H1 (cell line): ENCODE results near the gene CTBP2. TPM values are rescaled to one million over a fixed set of nuclear protein-coding genes. Genes with fewer than 3 reads are reported as not detected.

Experiments
- CTCF ChIA-PET: fragments of 300-600 bp; sonication (Branson Sonifier 250); formaldehyde crosslinking; loops from one replicate; lab custom pipeline; 2021; ENCODE audit not compliant: partially characterized antibody; lab: Charles Lee
- POLR2A ChIA-PET: fragments of 300-600 bp; sonication (Branson Sonifier 250); formaldehyde crosslinking; loops from one replicate; lab custom pipeline; 2021; ENCODE audit warnings: inconsistent platforms; ENCODE audit not compliant: partially characterized antibody; lab: Charles Lee
- DNase-seq, 2 experiments: peaks; one replicate each; pipeline versions ENCODE4 v3.0.0 to v3.0.0-alpha.2; 2010 to 2022; ENCODE audit warnings: low spot score in 2 of 2, low read depth in 1 of 2, mixed read lengths in 1 of 2
- FAIRE-seq: peaks from 2 replicates; lab custom pipeline; 2011; peaks lifted over from hg19 to GRCh38; lab: Jason Lieb, UNC
- H2AFZ ChIP-seq: 2 replicates; pipeline ENCODE4 v1.8.1; 2012; ENCODE audit warnings: low read length, inconsistent platforms
- H2AK5ac ChIP-seq: 2 replicates; pipeline ENCODE4 v1.6.1; 2013; ENCODE audit warnings: low read depth, low read length
- H2BK120ac ChIP-seq: replicated peaks from 2 replicates; pipeline ENCODE3; 2013; ENCODE audit warnings: low read depth, low read length, inconsistent platforms
- H2BK12ac ChIP-seq: 2 replicates; pipeline ENCODE4 v1.6.1; 2013; ENCODE audit warnings: low read depth, low read length
- H2BK15ac ChIP-seq: 2 replicates; pipeline ENCODE4 v1.6.1; 2013; ENCODE audit warnings: low read length
- H2BK20ac ChIP-seq: 2 replicates; pipeline ENCODE4 v1.6.1; 2013; ENCODE audit warnings: low read length
- H2BK5ac ChIP-seq: 2 replicates; pipeline ENCODE4 v1.6.1; 2013; ENCODE audit warnings: low read depth, low read length
- H3K14ac ChIP-seq: 2 replicates; pipeline ENCODE4 v1.6.1; 2013; ENCODE audit warnings: inconsistent platforms; ENCODE audit not compliant: insufficient read length
- H3K18ac ChIP-seq: 2 replicates; pipeline ENCODE4 v1.6.1; 2013; ENCODE audit warnings: low read length; ENCODE audit errors: extremely low read depth
- H3K23ac ChIP-seq: 2 replicates; pipeline ENCODE4 v1.6.1; 2013; ENCODE audit warnings: inconsistent platforms; ENCODE audit not compliant: insufficient read length
- H3K23me2 ChIP-seq: 2 replicates; pipeline ENCODE4 v1.6.1; 2013; ENCODE audit warnings: low read depth, low read length
- H3K27ac ChIP-seq: 2 replicates; pipeline ENCODE4 v1.6.1; 2011; ENCODE audit warnings: low read depth, low read length, inconsistent platforms
- H3K27me3 ChIP-seq, 4 experiments: replicated peaks in 1 of 4; 1 replicate in 1 of 4; 2 replicates in 3 of 4; pipeline versions ENCODE4 v1.6.1 to v1.8.1; 2011 to 2013; ENCODE audit warnings: low read length in 3 of 4, mild to moderate bottlenecking in 3 of 4, inconsistent platforms in 2 of 4, mixed read lengths in 2 of 4, moderate library complexity in 1 of 4; ENCODE audit not compliant: control insufficient read depth in 3 of 4, insufficient read depth in 3 of 4; ENCODE audit errors: extremely low read depth in 1 of 4
- H3K36me3 ChIP-seq, 4 experiments: 2 replicates each; pipeline versions ENCODE4 v1.6.1 to v1.8.1; 2011 to 2013; ENCODE audit warnings: mild to moderate bottlenecking in 4 of 4, low read length in 3 of 4, moderate library complexity in 2 of 4, control low read depth in 1 of 4, inconsistent platforms in 1 of 4; ENCODE audit not compliant: insufficient read depth in 4 of 4, control insufficient read depth in 2 of 4
- H3K4ac ChIP-seq: replicated peaks from 2 replicates; pipeline ENCODE3; 2013; ENCODE audit warnings: low read length, low read depth, mixed read lengths, inconsistent platforms; ENCODE audit not compliant: insufficient read length
- H3K4me1 ChIP-seq, 4 experiments: replicated peaks in 1 of 4; 1 replicate in 1 of 4; 2 replicates in 3 of 4; pipeline versions ENCODE4 v1.6.1 to v1.8.1; 2011 to 2013; ENCODE audit warnings: low read length in 3 of 4, inconsistent platforms in 2 of 4, mixed read lengths in 1 of 4; ENCODE audit not compliant: insufficient read depth in 4 of 4, control insufficient read depth in 3 of 4
- H3K4me2 ChIP-seq, 2 experiments: 2 replicates each; pipeline versions ENCODE4 v1.6.1 to v1.8.1; 2011 to 2013; ENCODE audit warnings: low read depth in 2 of 2, low read length in 2 of 2, control low read depth in 1 of 2, inconsistent platforms in 1 of 2, mild to moderate bottlenecking in 1 of 2; ENCODE audit not compliant: insufficient read depth in 1 of 2
- H3K4me3 ChIP-seq, 4 experiments: fragments of 200-600, 300-600 bp in 1 of 4; sonication (generic), shearing (Covaris generic), sonication (Bioruptor Twin) in 1 of 4; 2 replicates each; pipeline versions ENCODE4 v1.5.1 to v1.8.1; 2011 to 2016; ENCODE audit warnings: low read length in 4 of 4, low read depth in 3 of 4, control low read depth in 2 of 4, inconsistent platforms in 2 of 4, mild to moderate bottlenecking in 2 of 4, mixed read lengths in 1 of 4, moderate library complexity in 1 of 4; ENCODE audit not compliant: insufficient read depth in 2 of 4; ENCODE audit errors: extremely low read depth in 1 of 4
- H3K56ac ChIP-seq: replicated peaks from 2 replicates; pipeline ENCODE3; 2013; ENCODE audit warnings: low read depth, mild to moderate bottlenecking, mixed read lengths, low read length, inconsistent platforms; ENCODE audit not compliant: insufficient read length
- H3K79me1 ChIP-seq: 2 replicates; pipeline ENCODE4 v1.6.1; 2013; ENCODE audit warnings: low read depth, low read length, control low read depth
- H3K79me2 ChIP-seq, 2 experiments: 2 replicates each; pipeline versions ENCODE4 v1.6.1 to v1.8.1; 2012 to 2013; ENCODE audit warnings: low read length in 2 of 2, mild to moderate bottlenecking in 2 of 2, inconsistent platforms in 1 of 2; ENCODE audit not compliant: insufficient read depth in 2 of 2, control insufficient read depth in 1 of 2
- H3K9ac ChIP-seq, 4 experiments: replicated peaks in 1 of 4; 1 replicate in 1 of 4; 2 replicates in 3 of 4; pipeline versions ENCODE4 v1.6.1 to v1.8.1; 2011 to 2013; ENCODE audit warnings: low read depth in 3 of 4, low read length in 3 of 4, control low read depth in 2 of 4, mild to moderate bottlenecking in 2 of 4, moderate library complexity in 2 of 4, inconsistent platforms in 1 of 4; ENCODE audit errors: extremely low read depth in 1 of 4
- H3K9me3 ChIP-seq, 2 experiments: 2 replicates each; pipeline versions ENCODE4 v1.6.1 to v1.8.1; 2012 to 2013; ENCODE audit warnings: mild to moderate bottlenecking in 2 of 2, moderate library complexity in 2 of 2, control low read depth in 1 of 2, inconsistent platforms in 1 of 2, low read depth in 1 of 2, low read length in 1 of 2, mixed read lengths in 1 of 2; ENCODE audit not compliant: insufficient read depth in 2 of 2
- H4K20me1 ChIP-seq, 2 experiments: replicated peaks in 1 of 2; 2 replicates each; pipeline versions ENCODE3 to v1.8.1; 2011 to 2013; ENCODE audit warnings: inconsistent platforms in 2 of 2, low read length in 2 of 2, mild to moderate bottlenecking in 1 of 2; ENCODE audit not compliant: insufficient read depth in 2 of 2, control insufficient read depth in 1 of 2
- H4K5ac ChIP-seq: 2 replicates; pipeline ENCODE4 v1.6.1; 2013; ENCODE audit warnings: low read length, low read depth, mixed read lengths, inconsistent platforms; ENCODE audit not compliant: insufficient read length
- H4K8ac ChIP-seq: 2 replicates; pipeline ENCODE4 v1.8.0; 2013; ENCODE audit warnings: mild to moderate bottlenecking, moderate library complexity, low read length, inconsistent platforms; ENCODE audit not compliant: insufficient read depth; ENCODE audit errors: extremely low read depth
- H4K91ac ChIP-seq: replicated peaks from 2 replicates; pipeline ENCODE3; 2013; ENCODE audit warnings: low read length, mixed read lengths, inconsistent platforms; ENCODE audit not compliant: insufficient read length
- CTCF ChIP-seq, 3 experiments: IDR thresholded peaks; 1 replicate in 2 of 3; 2 replicates in 1 of 3; pipeline versions ENCODE4 v1.5.1 to v1.6.1; 2011; ENCODE audit warnings: low read length in 3 of 3, mild to moderate bottlenecking in 3 of 3, inconsistent platforms in 2 of 3, low read depth in 1 of 3, moderate library complexity in 1 of 3; ENCODE audit not compliant: insufficient read depth in 1 of 3; ENCODE audit errors: control extremely low read depth in 1 of 3
- RFX5 ChIP-seq: IDR thresholded peaks from 2 replicates; pipeline ENCODE4 v1.6.1; 2011; ENCODE audit warnings: low read depth, low read length, improper control_type of control experiment, borderline replicate concordance
- TCF12 ChIP-seq: IDR thresholded peaks from 2 replicates; pipeline ENCODE4 v1.6.1; 2011; ENCODE audit warnings: low read depth, mild to moderate bottlenecking, low read length
- WGBS, 2 experiments: shearing (Covaris generic) in 1 of 2; methylation state at CpG; one replicate each; pipeline versions ENCODE4 v1.1.6 to v1.1.7; 2013 to 2015; ENCODE audit warnings: low lambda C conversion rate in 2 of 2, mixed read lengths in 2 of 2, inconsistent platforms in 1 of 2, low coverage in 1 of 2, missing lambda C conversion rate in 1 of 2; ENCODE audit not compliant: insufficient replicate concordance in 2 of 2, insufficient coverage in 1 of 2, insufficient read length in 1 of 2; ENCODE audit errors: extremely low coverage in 1 of 2, missing lambda C conversion rate in 1 of 2; 5-methylcytosine and 5-hydroxymethylcytosine counted together
- polyA plus RNA-seq, 7 experiments: library from polyadenylated mRNA; depleted of rRNA in 3 of 7; stranded (reverse) in 5 of 7; unstranded in 2 of 7; fragments of >200 nt in 5 of 7; fragments of 200-250 nt in 2 of 7; gene quantifications; 1 replicate in 5 of 7; 2 replicates in 1 of 7; 4 replicates in 1 of 7; pipeline versions ENCODE4 v1.2.1 to v1.2.3, GENCODE V29; 2011 to 2013; ENCODE audit warnings: missing spikeins in 2 of 7, mixed read lengths in 2 of 7
- total RNA-seq: library from RNA; stranded (reverse); fragmentation: NEBNext Ultra II Directional; extraction: Animal tissue kit (Norgen Biotek cat#: 25700); gene quantifications from 2 replicates; pipeline ENCODE4 v1.2.1, GENCODE V29; 2021

Gene CTBP2
- total and polyA plus RNA-seq, 2 of the 8 experiments (the other 6 are each of a cell fraction or from before 2014, with no cell fraction given): 208 to 221 TPM

GRCh38 chr10:124991835-124992234, 168.5 kb downstream of the CTBP2 start:
- no peak for FAIRE-seq
- no peak overlapping the region for H3K9ac ChIP-seq
- DNase-seq: no peak
- no peak overlapping the region for H2BK12ac ChIP-seq
- H3K4me2 ChIP-seq: no peak overlapping the region
- H3K79me2 ChIP-seq: no peaks in the 10 kb centered on the region
- no peak overlapping the region for H4K8ac ChIP-seq
- H2AK5ac ChIP-seq: no peak overlapping the region
- H3K4me1 ChIP-seq: no peaks in the 10 kb centered on the region; a peak in 1 of 7 replicates
- 83% methylated on average over 4 of the region's 4 CpGs; no CpG with 5 or more reads in 1 of the 2 experiments for WGBS, 2 experiments
- H3K23ac ChIP-seq: no peak overlapping the region
- H3K9me3 ChIP-seq: no peaks in the 10 kb centered on the region
- H2BK120ac ChIP-seq: no peak overlapping the region
- no peak overlapping the region for H3K4me3 ChIP-seq
- no peak overlapping the region for H2AFZ ChIP-seq
- peaks cover 19 to 21% of the 10 kb centered on the region in 2 experiments for H4K20me1 ChIP-seq
- no peaks in the 10 kb centered on the region for H3K79me1 ChIP-seq
- no peak overlapping the region for H4K91ac ChIP-seq
- no peak overlapping the region for H4K5ac ChIP-seq
- ChIA-PET CTCF (interaction anchor here (0.5 to 4.1 kb wide), 27 partner anchors 8 to 1146 kb away, joined by 3 to 22 read pairs (median 5); no protein-coding TSS in a partner anchor), POLR2A (interaction anchor here (0.9 to 1.7 kb wide), 4 partner anchors 14 to 157 kb away, joined by 3 to 5 read pairs (median 4); no protein-coding TSS in a partner anchor)
- no peak overlapping the region for H3K56ac ChIP-seq
- H3K14ac ChIP-seq: no peak overlapping the region
- H3K36me3 ChIP-seq: peaks cover 35 to 95% (median 65%) of the 10 kb centered on the region in 4 experiments
- no peaks in the 10 kb centered on the region for H3K27me3 ChIP-seq
- H3K4ac ChIP-seq: no peak overlapping the region
- H2BK5ac ChIP-seq: no peak overlapping the region
- H3K23me2 ChIP-seq: no peaks in the 10 kb centered on the region
- H3K18ac ChIP-seq: no peak overlapping the region
- H2BK20ac ChIP-seq: no peak overlapping the region
- H3K27ac ChIP-seq: no peak overlapping the region
- TF ChIP-seq RFX5: no peak
- TF ChIP-seq CTCF (IDR thresholded peaks at IDR 0.05; ENCODE audit: control extremely low read depth in 1 of 3, insufficient read depth in 1 of 3, low read depth in 1 of 3, low read length in 3 of 3): no peak
- no peak for TF ChIP-seq TCF12
- H2BK15ac ChIP-seq: no peak overlapping the region
